Transverse colon (tissue), 4 donors: ENCODE results near the gene NUMB.

Experiments used
- EP300 ChIP-seq: sonication (generic); formaldehyde crosslinking; IDR thresholded peaks from one replicate; pipeline ENCODE4 v1.6.1; 2017; ENCODE audit warnings: antibody characterized with exemption, low read depth
- POLR2A ChIP-seq: fragments of 450-650 bp; IDR thresholded peaks from one replicate; pipeline ENCODE4 v1.6.1; 2016; ENCODE audit warnings: antibody characterized with exemption, mild to moderate bottlenecking, moderate library complexity
- POLR2AphosphoS5 ChIP-seq, 3 donors: sonication (generic); formaldehyde crosslinking; IDR thresholded peaks; one replicate each; pipeline ENCODE4 v1.6.1; 2016; ENCODE audit warnings: antibody characterized with exemption in 3 of 3
- TF ChIP-seq, protein P1 (sequence below), 5 experiments: fragments of 200-600 bp in 3 of 5; fragments of 450-650 bp in 2 of 5; sonication (generic) in 3 of 5; IDR thresholded peaks; 1 replicate in 2 of 5; 2 replicates in 3 of 5; pipeline ENCODE4 v1.5.1; 2016 to 2017; ENCODE audit warnings: antibody characterized with exemption in 5 of 5, inconsistent platforms in 3 of 5, mild to moderate bottlenecking in 2 of 5, moderate library complexity in 1 of 5

DNA sequence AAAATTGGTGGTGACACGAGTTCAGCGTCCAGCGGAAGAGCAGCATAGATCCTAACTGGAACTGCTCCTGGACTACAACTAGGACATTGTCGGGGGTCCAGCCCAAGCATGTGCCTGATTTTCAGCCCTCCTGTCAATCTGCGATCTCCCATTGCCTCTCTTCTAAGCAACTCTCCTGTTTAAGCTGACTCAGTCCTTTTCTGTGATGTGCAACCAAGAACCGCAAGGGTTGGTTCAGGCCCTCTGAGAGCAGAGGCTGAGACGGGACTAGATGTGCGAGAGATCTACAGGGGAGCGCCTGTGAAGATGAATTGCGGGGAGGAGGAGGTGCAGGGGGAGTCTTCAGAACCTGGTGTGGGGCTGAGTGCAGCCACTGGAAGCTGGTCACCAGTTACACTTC is 224.8 kb downstream of the NUMB start:
- TF ChIP-seq, protein P1, sequence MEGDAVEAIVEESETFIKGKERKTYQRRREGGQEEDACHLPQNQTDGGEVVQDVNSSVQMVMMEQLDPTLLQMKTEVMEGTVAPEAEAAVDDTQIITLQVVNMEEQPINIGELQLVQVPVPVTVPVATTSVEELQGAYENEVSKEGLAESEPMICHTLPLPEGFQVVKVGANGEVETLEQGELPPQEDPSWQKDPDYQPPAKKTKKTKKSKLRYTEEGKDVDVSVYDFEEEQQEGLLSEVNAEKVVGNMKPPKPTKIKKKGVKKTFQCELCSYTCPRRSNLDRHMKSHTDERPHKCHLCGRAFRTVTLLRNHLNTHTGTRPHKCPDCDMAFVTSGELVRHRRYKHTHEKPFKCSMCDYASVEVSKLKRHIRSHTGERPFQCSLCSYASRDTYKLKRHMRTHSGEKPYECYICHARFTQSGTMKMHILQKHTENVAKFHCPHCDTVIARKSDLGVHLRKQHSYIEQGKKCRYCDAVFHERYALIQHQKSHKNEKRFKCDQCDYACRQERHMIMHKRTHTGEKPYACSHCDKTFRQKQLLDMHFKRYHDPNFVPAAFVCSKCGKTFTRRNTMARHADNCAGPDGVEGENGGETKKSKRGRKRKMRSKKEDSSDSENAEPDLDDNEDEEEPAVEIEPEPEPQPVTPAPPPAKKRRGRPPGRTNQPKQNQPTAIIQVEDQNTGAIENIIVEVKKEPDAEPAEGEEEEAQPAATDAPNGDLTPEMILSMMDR (IDR thresholded peaks at IDR 0.05): no peak
- no peak for TF ChIP-seq POLR2A
- no peak for TF ChIP-seq POLR2AphosphoS5 (IDR thresholded peaks at IDR 0.05)
- no peak for TF ChIP-seq EP300
